Umbilical cord (tissue), 2 donors: ENCODE measurements around the gene CAPN5. TPM values are rescaled to one million over a fixed set of nuclear protein-coding genes. Genes with fewer than 3 reads are reported as not detected.
"Not testable (repeated sequence)": the region's sequence is repeated elsewhere in the genome, so short reads cannot be mapped to it uniquely, and the experiment has no call there.

Experiments used
- DNase-seq: peaks from one replicate; pipeline ENCODE4 v3.0.0-alpha.2; 2015; ENCODE audit warnings: low spot score
- total RNA-seq: library from RNA; depleted of rRNA; stranded (reverse); fragments of >200 nt; gene quantifications from one replicate; pipeline ENCODE4 v1.2.3, GENCODE V29; 2014; ENCODE audit warnings: low replicate concordance; ENCODE audit not compliant: insufficient read depth

CAPN5 gene
- 2.4 TPM for total RNA-seq

DNA sequence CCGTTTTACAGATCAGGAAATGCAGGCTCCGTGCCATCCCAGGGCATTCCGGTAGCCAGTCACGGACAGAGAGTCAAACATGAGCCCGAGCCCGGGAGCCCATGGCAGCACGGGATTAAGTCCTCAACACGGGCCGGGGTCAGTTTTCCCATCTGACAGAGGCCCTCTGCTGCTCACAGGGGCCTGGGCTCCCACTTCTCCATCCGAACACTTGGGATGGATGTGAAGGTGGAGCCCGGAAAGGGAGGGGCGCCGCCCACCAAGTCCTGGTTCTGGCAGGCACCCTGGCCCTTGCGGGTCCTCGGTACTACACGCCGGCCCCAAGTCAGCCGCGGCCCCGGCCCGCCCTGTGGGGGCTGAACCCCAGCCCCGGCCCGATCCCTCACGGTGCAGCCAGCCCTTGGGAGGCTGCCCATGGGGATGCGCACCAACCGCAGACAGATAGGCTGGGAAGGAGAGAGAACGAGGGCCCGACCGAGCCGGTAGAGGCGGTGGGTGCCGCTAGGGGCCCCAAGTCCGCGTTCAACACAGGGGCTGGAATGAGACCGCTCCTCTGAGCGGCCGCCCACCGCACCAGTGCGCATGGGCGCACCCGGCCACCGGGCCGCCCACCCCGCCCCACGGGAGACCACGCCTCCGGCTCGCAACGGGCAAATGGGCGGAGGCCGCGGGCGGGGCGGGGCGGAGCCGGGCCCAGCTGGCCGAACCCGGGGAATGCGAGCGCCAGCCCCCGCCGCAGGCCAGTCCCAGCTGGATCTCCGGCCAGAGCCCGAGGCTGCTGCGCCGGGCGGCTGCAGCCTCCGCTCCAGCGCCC lies at the start of gene CAPN5:
Gene CAPN5, plus strand, starts transcription at position 743 of the 814 bp plus-strand sequence. CDS start 17,916 bp downstream, outside the sequence.
- peak; percentile 96 for DNase-seq

DNA sequence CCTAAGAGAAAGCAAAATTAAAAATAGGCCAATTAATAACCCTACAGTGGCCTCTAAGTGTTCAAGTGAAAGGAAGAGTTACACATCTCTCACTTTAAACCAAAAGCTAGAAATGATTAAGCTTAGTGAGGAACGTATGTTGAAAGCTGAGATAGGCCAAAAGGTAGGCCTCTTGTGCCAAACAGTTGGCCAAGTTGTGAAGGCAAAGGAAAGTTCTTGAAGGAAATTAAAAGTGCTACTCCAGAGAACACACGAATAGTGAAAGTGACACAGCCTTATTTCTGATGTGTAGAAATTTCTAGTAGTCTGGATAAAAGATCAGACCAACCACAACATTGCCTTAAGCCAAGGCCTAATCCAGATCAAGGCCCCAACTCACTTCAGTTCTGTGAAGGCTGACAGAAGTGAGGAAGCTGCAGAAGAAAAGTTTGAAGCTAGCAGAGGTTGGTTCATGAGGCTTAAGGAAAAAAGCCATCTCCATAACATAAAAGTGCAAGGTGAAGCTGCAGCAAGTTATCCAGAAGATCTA lies 48.3 kb upstream of the CAPN5 start:
- not testable (repeated sequence) for DNase-seq

DNA sequence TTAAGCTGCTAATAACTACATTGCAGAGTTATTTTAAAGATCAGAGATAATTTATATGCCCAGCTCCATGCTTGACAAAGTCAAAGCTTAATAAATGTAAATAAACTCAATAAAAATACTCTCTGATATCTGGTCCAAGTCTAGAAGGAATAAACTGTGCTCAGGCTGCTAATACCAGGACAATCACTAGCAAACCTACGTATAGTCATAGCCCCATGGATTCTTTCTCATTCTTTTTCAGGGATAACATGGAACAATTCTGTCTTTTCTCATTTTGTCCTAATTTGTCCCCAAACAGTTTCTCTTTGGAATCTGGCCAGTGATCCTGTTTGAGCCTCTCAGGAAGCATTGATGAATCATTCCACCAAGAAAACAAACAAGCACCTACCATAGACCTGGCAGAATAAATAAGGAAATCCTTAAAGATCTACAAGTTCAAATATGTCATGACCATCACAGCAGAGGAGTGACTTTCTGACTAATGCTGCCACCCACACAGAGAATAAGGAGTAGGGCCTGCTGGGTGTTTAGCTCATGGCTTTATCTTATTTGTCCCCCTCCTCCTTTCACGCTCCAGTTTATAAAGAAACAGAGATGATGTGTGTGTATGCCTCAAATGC lies 46.7 kb upstream of the CAPN5 start:
- DNase-seq: no peak

DNA sequence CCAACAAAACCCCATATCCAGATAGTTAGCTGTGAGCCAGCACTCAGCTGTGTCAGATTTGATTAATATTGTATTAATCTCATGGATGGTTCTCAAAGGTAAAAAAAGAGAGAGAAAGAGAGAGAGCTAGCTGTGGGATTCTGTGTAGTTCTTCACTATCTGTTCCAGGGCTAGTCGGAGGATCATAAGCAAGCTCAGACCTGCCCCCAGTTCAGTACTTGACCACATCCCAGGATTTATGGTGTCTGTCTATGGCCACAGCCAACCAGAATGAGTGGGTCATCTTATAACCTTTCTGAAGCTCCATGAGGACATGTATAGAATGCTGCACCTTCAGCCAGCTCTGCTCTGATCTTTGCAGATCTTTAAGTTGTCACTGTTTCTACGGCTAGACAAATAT lies 46.0 kb upstream of the CAPN5 start:
- DNase-seq: no peak

DNA sequence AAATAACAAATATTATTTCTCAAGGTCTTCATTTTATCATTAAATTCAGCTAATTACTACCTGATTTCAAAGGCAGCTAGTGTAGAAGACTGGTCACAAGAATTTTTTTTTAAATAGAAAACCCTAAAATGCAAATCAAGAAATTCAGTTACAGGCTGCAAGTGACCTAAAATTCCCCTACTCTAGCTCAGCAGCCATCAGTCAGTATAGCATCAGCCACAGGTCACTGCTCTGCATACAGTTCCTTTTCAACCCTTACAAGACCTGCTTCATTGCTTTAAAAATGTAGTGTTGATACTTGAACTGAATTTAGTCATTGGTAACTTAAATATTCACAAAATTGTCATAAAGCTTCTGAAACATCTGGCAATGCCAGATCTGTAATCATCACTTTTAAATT lies 42.0 kb upstream of the CAPN5 start:
- no peak for DNase-seq

DNA sequence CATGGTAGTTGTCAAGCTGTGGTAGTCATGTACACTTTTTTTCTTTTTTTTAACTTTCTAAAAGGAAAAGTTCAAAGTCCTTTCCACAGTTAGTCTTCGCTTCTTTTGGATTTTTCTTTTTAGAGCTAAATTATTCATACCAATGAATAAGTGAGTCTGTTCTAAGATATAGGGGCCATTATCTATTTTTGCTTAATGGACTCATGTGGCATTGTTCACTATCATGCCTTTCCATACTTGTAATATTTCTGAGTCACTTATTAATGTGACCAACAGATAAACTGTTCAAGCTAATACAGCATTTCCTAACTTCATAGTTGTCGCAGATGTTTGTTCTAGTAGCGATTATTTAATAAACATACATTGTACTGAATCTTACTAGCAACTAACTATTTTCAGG lies 40.5 kb upstream of the CAPN5 start:
- DNase-seq: no peak

DNA sequence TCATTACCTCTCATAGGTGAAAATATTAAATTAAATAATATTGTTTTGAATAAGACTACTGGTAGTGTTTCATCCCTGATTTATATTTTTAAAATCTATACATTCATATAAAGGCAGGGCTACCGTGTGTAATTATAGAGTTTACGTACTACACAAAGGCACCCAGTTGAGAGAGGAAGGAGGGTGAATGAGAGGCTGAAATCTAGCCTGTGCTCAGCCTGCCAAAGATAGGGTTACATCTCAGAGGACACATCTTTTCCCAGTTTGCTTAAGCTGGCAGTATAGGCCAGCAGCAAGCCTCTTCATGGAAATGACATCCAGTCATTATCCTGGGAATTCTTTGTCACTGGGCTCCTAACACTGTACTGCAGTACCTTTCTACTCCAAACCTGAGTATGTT lies 40.0 kb upstream of the CAPN5 start:
- DNase-seq: no peak

DNA sequence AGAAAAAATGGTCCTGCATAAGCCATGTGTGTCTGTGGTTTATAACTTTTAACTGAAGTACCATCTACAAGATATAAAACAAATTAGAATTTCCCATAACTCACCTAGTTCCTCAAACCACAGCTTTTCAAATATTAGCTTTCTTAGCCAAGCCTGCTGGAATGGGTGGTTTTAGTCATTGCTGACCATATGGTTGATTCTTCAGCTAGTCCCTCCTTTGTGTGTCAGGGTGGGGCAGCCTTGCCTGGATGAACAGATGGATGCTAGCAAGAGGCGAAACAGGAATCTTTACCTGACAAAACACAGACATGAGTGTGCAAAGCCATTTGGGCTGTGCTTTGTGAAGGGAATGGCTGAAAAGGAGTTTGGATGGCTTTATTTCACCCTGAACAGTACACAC lies 39.5 kb upstream of the CAPN5 start:
- DNase-seq: peak; percentile 16

DNA sequence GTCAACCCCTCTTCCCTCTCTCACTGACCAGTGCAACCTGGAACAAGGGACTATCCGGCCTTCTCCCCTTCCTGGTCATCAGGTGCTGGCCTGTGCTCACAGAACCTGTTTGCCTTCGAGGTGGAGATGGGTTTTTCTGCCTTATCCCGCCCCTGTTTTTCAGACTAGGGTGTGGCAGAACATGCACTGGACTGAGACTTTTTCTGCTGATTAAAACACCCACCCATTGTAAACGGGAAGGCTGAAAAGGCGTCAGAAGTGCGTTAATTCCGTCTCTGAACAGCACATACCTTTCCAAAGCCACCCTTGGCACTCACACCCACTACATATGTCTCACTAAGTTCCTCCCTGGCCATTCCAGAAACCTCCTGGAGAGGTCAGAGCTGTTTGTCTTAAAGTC lies 36.9 kb upstream of the CAPN5 start:
- no peak for DNase-seq

DNA sequence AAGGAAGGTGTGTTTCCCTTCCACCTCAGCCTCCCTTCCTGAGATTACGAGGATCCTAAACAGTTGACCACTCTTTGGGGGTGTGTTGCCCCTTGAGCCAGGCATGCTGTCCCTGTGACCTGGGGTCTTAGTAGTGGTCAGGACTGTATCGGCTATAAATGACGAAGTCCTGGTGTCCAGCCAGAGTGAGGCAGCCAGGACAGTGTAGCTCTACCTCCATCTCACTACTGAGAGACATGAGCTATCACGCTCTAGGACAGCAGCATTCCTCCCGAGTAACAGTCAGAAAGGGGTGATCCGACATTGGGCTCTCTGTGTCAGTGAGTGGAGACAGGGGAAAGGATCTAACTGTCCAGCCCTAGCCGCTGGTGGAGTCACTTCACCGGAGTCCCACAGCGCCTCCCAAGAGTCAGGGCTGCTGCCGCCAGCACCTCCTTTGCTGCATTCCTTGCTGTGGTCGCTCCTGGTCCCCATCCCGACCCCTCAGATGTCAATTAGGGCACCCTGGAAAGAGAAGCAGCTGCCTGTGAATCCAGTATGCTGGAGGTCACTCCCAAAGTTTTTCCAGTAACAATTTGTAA lies 35.8 kb upstream of the CAPN5 start:
- DNase-seq: no peak

DNA sequence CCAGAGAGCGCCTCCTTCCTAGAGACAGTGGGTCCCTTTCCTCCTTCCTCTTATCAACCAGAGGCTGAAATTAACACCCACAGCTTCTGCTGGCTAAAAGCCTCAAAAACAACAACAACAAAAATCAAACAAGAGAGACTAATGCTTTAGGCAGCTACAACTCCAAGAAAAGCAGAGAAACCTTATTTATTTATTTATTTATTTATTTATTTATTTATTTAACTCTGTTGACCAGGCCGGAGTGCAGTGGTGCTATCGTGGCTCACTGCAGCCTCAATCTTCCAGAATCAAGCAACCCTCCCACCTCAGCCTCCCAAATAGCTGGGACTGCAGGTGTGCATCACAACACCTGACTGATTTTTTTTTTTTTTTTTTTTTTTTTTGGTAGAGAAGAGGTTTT lies 35.2 kb upstream of the CAPN5 start:
- DNase-seq: no peak

DNA sequence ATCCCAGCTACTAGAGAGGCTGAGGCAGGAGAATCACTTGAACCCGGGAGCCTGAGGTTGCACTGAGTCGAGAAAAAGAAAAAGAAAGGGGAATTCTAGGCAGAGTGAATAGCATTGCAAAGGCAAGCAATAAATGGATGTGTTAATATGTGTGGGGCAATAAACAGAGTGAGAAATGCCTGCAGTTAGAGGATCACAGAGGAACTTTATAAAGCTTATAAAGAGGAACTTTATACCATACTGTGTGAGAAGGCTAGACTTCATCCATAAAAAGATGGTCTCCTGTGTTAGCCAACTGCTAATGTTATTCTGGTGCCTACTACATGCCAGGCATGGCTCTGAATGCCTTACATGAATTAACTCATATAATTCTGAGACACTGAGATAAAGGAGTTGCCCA lies 31.7 kb upstream of the CAPN5 start:
- no peak for DNase-seq

DNA sequence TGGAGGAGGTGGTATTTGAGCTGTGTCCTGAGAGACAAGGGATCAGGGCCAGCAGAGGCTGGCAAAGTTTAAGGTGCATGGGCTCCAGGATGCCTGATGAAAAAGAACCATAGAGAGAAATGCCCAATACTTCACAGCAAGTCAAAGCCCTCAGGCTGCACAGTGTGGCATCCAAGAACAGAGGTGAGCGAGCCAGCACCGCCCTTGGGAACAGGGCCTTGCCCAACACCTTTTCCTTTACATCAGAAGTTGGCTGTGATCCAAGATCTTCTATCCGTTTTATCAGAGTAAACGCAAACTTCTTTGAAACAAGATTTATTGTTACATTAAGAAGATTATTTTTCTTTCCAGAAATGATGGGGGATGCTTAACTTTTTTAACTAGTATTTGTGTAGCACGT lies 31.2 kb upstream of the CAPN5 start:
- no peak for DNase-seq

DNA sequence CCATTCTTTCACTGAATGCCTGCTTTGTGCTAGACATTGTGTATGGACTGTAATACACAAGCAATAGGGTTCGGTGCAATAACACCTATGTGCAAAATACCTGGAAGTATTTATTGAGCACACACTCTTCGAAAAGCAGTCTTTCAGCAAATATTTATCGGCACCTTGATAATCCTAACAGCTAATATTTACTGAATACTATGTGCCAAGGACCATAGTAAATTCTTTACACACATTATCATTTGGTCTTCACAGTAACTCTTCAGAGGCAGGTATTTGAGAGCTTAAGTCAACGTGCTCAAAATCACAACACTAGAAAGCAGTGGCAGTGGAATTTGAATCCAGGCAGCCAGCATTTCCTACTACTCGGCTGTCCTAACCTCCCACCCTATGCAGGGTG lies 30.4 kb upstream of the CAPN5 start:
- no peak for DNase-seq

DNA sequence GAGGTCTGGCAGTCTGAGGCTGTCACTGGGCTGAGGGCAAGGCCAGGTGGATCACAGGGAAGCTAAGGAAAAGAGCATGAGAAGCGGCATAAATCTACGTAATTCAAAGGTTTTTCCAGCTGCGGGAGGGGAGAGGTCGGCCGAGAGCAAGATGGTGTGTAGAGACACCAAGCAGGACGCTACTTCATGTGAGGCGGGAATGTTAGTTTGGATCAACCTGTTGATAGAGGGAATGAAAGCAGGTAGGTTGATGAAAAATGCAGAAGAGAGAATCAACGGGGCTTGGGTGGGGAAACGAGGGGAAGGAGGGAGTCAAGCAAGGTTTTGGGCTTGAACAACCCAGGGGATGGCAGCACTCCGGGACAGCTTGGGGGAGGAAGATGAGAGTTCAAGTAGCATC lies 29.7 kb upstream of the CAPN5 start:
- no peak for DNase-seq

DNA sequence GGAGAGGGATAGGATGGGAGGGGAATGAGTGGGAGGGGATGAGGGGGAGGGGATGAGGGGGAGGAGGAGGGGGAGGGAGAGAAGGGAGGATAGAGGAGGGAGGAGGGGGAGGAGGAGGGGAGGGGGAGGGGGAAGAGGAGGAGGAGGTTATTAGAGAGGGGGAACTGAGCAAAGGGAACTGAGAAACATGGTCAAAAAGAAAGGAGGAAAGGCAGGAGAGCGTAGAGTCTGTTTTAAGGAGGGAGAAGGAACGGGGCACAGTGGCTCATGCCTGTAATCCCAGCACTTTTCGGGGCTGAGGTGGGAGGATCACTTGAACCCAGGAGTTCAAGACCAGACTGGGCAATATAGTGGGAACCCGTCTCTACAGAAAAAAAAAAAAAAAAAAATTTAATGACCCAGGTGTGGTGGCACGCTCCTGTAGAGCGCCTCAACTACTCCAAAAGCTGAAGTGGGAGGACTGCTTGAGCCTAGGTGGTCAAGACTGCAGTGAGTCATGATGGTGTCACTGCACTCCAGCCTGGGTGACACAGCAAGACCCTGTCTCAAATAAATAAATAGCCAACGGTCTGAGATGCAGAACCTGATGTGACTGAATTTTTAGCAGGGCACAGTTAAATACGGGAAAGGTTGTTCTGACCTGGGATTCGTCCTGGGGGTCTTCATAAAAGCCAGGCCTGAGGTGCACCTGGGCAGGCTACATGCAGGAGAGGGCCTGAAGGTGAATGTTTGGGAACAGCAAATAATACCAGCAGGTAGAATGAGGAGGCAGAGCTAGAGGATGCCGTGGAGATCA lies 28.5 kb upstream of the CAPN5 start:
- no peak for DNase-seq

DNA sequence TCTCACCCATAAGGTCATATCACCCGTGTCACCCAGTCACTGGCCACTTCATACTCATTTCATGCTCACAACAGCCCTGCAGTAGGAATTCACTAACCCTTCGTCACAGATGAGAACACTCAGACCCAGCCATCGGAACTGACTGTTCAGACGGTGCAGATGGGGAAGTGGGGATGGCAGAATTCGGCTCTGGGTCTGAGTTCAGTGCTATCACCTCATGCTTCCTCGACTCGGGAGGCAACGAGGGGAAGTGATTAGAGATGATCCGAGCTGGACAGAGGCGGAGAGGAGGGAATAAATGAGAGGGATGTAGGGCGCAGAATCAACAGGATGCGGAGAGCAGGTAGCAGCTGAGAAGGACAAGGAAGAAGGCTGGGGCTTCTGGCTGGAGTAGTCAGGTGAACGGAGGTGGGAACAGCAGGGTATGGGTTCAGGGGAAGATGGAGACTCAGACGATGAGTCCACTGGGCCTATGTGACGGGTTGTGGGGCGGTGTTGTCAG lies 27.9 kb upstream of the CAPN5 start:
- DNase-seq: no peak

DNA sequence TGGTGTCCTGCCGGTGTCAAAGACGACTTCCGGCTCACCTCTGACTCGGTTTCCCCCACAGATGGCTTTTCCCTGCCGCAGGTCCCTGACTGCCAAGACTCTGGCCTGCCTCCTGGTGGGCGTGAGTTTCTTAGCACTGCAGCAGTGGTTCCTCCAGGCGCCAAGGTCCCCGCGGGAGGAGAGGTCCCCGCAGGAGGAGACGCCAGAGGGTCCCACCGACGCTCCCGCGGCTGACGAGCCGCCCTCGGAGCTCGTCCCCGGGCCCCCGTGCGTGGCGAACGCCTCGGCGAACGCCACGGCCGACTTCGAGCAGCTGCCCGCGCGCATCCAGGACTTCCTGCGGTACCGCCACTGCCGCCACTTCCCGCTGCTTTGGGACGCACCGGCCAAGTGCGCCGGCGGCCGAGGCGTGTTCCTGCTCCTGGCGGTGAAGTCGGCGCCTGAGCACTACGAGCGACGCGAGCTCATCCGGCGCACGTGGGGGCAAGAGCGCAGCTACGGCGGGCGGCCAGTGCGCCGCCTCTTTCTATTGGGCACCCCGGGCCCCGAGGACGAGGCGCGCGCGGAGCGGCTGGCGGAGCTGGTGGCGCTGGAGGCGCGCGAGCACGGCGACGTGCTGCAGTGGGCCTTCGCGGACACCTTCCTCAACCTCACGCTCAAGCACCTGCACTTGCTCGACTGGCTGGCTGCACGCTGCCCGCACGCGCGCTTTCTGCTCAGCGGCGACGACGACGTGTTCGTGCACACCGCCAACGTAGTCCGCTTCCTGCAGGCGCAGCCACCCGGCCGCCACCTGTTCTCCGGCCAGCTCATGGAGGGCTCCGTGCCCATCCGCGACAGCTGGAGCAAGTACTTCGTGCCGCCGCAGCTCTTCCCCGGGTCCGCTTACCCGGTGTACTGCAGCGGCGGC lies 27.0 kb upstream of the CAPN5 start:
- peak; percentile 22 for DNase-seq

DNA sequence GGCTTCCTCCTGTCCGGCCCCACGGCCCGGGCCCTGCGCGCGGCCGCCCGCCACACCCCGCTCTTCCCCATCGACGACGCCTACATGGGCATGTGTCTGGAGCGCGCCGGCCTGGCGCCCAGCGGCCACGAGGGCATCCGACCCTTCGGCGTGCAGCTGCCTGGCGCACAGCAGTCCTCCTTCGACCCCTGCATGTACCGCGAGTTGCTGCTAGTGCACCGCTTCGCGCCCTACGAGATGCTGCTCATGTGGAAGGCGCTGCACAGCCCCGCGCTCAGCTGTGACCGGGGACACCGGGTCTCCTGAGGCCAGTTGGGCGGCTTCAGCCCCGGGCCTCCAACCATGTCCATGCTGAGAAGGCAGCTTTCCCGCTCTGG lies 26.4 kb upstream of the CAPN5 start:
- no peak for DNase-seq

DNA sequence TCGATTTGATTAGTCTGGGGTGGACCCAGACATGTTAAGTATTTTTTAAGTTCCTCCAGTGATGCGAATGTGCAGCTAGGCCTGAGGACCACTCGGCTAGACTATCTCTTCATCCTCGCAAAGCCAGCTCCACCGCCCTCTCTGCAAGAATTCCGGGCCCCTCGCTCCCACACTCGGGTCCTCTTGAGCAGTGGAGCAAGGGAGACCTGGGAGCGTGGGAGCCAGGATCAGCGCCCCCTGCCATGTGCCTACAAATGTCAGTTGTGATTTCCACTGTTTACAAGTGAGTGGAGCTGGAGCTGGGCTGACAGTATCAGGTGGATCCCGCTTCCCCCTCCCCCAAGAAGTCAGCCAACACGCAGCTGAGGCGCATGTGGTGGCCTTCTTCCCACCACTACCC lies 25.9 kb upstream of the CAPN5 start:
- no peak for DNase-seq
